Neuron (in vitro differentiated cells): ENCODE measurements around the gene IQCF5.
"Not testable (repeated sequence)": the region's sequence is repeated elsewhere in the genome, so short reads cannot be mapped to it uniquely, and the experiment has no call there.

Experiments used
- H2AFZ ChIP-seq: one replicate; pipeline ENCODE4 v1.6.1; 2013; ENCODE audit warnings: low read depth, mild to moderate bottlenecking, inconsistent platforms, low read length, moderate library complexity
- H3K27me3 ChIP-seq: one replicate; pipeline ENCODE4 v1.6.1; 2013; ENCODE audit warnings: low read length; ENCODE audit not compliant: insufficient read depth
- H3K36me3 ChIP-seq: one replicate; pipeline ENCODE4 v1.6.1; 2013; ENCODE audit warnings: low read length; ENCODE audit not compliant: insufficient read depth
- H3K4me1 ChIP-seq: one replicate; pipeline ENCODE4 v1.6.1; 2013; ENCODE audit warnings: low read length; ENCODE audit not compliant: insufficient read depth
- H3K4me3 ChIP-seq: 2 replicates; pipeline ENCODE4 v1.5.1; 2013; ENCODE audit warnings: mild to moderate bottlenecking, low read length, moderate library complexity
- H3K9me3 ChIP-seq: one replicate; pipeline ENCODE4 v1.6.1; 2013; ENCODE audit warnings: low read length

IQCF5 gene

GRCh38 chr3:51888463-51889105, 13.2 kb upstream of the IQCF5 start:
- no peaks in the 10 kb centered on the region for H3K36me3 ChIP-seq
- no peaks in the 10 kb centered on the region for H3K27me3 ChIP-seq
- no peaks in the 10 kb centered on the region for H3K9me3 ChIP-seq
- H3K4me3 ChIP-seq, result no peak overlapping the region
- H2AFZ ChIP-seq, result no peak overlapping the region
- no peaks in the 10 kb centered on the region for H3K4me1 ChIP-seq

GRCh38 chr3:51887620-51888019, 12.2 kb upstream of the IQCF5 start:
- H2AFZ ChIP-seq, result no peak overlapping the region
- H3K4me1 ChIP-seq, result no peaks in the 10 kb centered on the region
- H3K27me3 ChIP-seq, result no peaks in the 10 kb centered on the region
- no peak overlapping the region for H3K4me3 ChIP-seq
- H3K36me3 ChIP-seq, result no peaks in the 10 kb centered on the region
- H3K9me3 ChIP-seq, result no peaks in the 10 kb centered on the region

GRCh38 chr3:51886447-51886846, 11.0 kb upstream of the IQCF5 start:
- Histone ChIP-seq H3K36me3 (no peaks in the 10 kb centered on the region), H2AFZ (no peak overlapping the region), H3K9me3 (no peaks in the 10 kb centered on the region), H3K27me3 (no peaks in the 10 kb centered on the region), H3K4me3 (no peak overlapping the region), H3K4me1 (no peaks in the 10 kb centered on the region)

- Histone ChIP-seq H3K27me3 (peaks cover 8% of the 10 kb centered on the region), H3K36me3 (no peaks in the 10 kb centered on the region), H3K4me3 (no peak overlapping the region), H3K9me3 (no peaks in the 10 kb centered on the region), H3K4me1 (no peaks in the 10 kb centered on the region), H2AFZ (no peak overlapping the region)
Measured at GRCh38 chr3:51879937-51880336, 4.5 kb upstream of the IQCF5 start.

- Histone ChIP-seq H3K9me3 (no peaks in the 10 kb centered on the region), H3K36me3 (no peaks in the 10 kb centered on the region), H3K4me3 (no peak overlapping the region)
Measured at GRCh38 chr3:51876186-51876585, 785 bp upstream of the IQCF5 start.

GRCh38 chr3:51874889-51875288, 512 bp downstream of the IQCF5 start:
- Histone ChIP-seq H2AFZ (no peak overlapping the region), H3K4me1 (no peaks in the 10 kb centered on the region)

More at GRCh38 chr3:51876186-51876585, 785 bp upstream of the IQCF5 start:
- H3K4me1 ChIP-seq, result no peaks in the 10 kb centered on the region
- no peak overlapping the region for H2AFZ ChIP-seq
- peaks cover 8% of the 10 kb centered on the region for H3K27me3 ChIP-seq

GRCh38 chr3:51874411-51874810, 990 bp downstream of the IQCF5 start:
- Histone ChIP-seq H3K27me3 (peaks cover 8% of the 10 kb centered on the region), H3K4me1 (no peaks in the 10 kb centered on the region), H2AFZ (no peak overlapping the region), H3K9me3 (no peaks in the 10 kb centered on the region), H3K4me3 (no peak overlapping the region), H3K36me3 (no peaks in the 10 kb centered on the region)

More at GRCh38 chr3:51874889-51875288, 512 bp downstream of the IQCF5 start:
- no peaks in the 10 kb centered on the region for H3K9me3 ChIP-seq
- H3K27me3 ChIP-seq, result peaks cover 8% of the 10 kb centered on the region
- no peak overlapping the region for H3K4me3 ChIP-seq
- H3K36me3 ChIP-seq, result no peaks in the 10 kb centered on the region

GRCh38 chr3:51873876-51874275, 1.5 kb downstream of the IQCF5 start:
- H3K4me1 ChIP-seq, result no peaks in the 10 kb centered on the region
- no peaks in the 10 kb centered on the region for H3K36me3 ChIP-seq
- H2AFZ ChIP-seq, result no peak overlapping the region
- no peak overlapping the region for H3K4me3 ChIP-seq
- peaks cover 8% of the 10 kb centered on the region for H3K27me3 ChIP-seq
- no peaks in the 10 kb centered on the region for H3K9me3 ChIP-seq

GRCh38 chr3:51873253-51873766, 2.1 kb downstream of the IQCF5 start:
- H3K27me3 ChIP-seq, result peaks cover 8% of the 10 kb centered on the region
- no peaks in the 10 kb centered on the region for H3K9me3 ChIP-seq
- H3K36me3 ChIP-seq, result no peaks in the 10 kb centered on the region
- no peaks in the 10 kb centered on the region for H3K4me1 ChIP-seq
- H3K4me3 ChIP-seq, result no peak overlapping the region
- H2AFZ ChIP-seq, result no peak overlapping the region

- no peak overlapping the region for H3K4me3 ChIP-seq
- H3K27me3 ChIP-seq, result no peaks in the 10 kb centered on the region
- no peak overlapping the region for H2AFZ ChIP-seq
- no peaks in the 10 kb centered on the region for H3K36me3 ChIP-seq
- no peaks in the 10 kb centered on the region for H3K9me3 ChIP-seq
- no peaks in the 10 kb centered on the region for H3K4me1 ChIP-seq
Measured at GRCh38 chr3:51869304-51869703, 6.1 kb downstream of the IQCF5 start.

- not testable (repeated sequence) for H3K9me3 ChIP-seq, H3K4me1 ChIP-seq, H2AFZ ChIP-seq, H3K4me3 ChIP-seq, H3K36me3 ChIP-seq, H3K27me3 ChIP-seq
Measured at GRCh38 chr3:51868896-51869295, 6.5 kb downstream of the IQCF5 start.

- no peaks in the 10 kb centered on the region for H3K36me3 ChIP-seq
- no peaks in the 10 kb centered on the region for H3K9me3 ChIP-seq
- H3K4me1 ChIP-seq, result no peaks in the 10 kb centered on the region
- no peaks in the 10 kb centered on the region for H3K27me3 ChIP-seq
- H2AFZ ChIP-seq, result no peak overlapping the region
- no peak overlapping the region for H3K4me3 ChIP-seq
Measured at GRCh38 chr3:51862886-51863285, 12.5 kb downstream of the IQCF5 start.

- no peak within 1 kb of the TSS for H3K4me3 ChIP-seq
- no peaks in the 10 kb centered on the region for H3K36me3 ChIP-seq
Measured at GRCh38 chr3:51860703-51861665, 14.4 kb downstream of the IQCF5 start, which contains the start of gene IQCF2. Gene IQCF2 (plus strand): TSS chr3:51861615. CDS start chr3:51861667, 52 bp downstream.

More at GRCh38 chr3:51860703-51861665, 14.4 kb downstream of the IQCF5 start, which contains the start of gene IQCF2:
- Histone ChIP-seq H2AFZ (no peak within 1 kb of the TSS), H3K4me1 (no peaks in the 10 kb centered on the region), H3K27me3 (no peaks in the 10 kb centered on the region), H3K9me3 (no peaks in the 10 kb centered on the region)
